Hepatocyte (in vitro differentiated cells): ENCODE results near the gene SMLR1. TPM values are rescaled to one million over a fixed set of nuclear protein-coding genes. Genes with fewer than 3 reads are reported as not detected.

Experiments used
- DNase-seq: peaks from one replicate; pipeline ENCODE4 v3.0.0-alpha.2; 2016; ENCODE audit warnings: low spot score
- H2AFZ ChIP-seq: fragments of 200-600 bp; sonication (generic); 2 replicates; pipeline ENCODE4 v1.6.0; 2016; ENCODE audit warnings: antibody characterized with exemption, mild to moderate bottlenecking
- H3K27ac ChIP-seq: fragments of 200-600 bp; sonication (generic); 2 replicates; pipeline ENCODE4 v1.5.1; 2016; ENCODE audit warnings: mild to moderate bottlenecking
- H3K27me3 ChIP-seq: fragments of 200-600 bp; sonication (generic); 2 replicates; pipeline ENCODE4 v1.6.1; 2016
- H3K36me3 ChIP-seq: fragments of 200-600 bp; sonication (generic); replicated peaks from 2 replicates; pipeline ENCODE4 v1.5.1; 2016; ENCODE audit warnings: low read depth; ENCODE audit not compliant: insufficient read depth
- H3K4me1 ChIP-seq: fragments of 200-600 bp; sonication (generic); 2 replicates; pipeline ENCODE4 v1.5.1; 2016; ENCODE audit warnings: mild to moderate bottlenecking, moderate library complexity; ENCODE audit not compliant: insufficient read depth
- H3K4me2 ChIP-seq: fragments of 200-600 bp; sonication (generic); 2 replicates; pipeline ENCODE4 v1.6.0; 2016
- H3K4me3 ChIP-seq: fragments of 200-600 bp; sonication (generic); 2 replicates; pipeline ENCODE4 v1.5.1; 2016; ENCODE audit warnings: mild to moderate bottlenecking
- H3K79me2 ChIP-seq: fragments of 200-600 bp; sonication (generic); 2 replicates; pipeline ENCODE4 v1.6.0; 2017; ENCODE audit warnings: mild to moderate bottlenecking
- H3K9me2 ChIP-seq: fragments of 200-600 bp; sonication (generic); replicated peaks from 2 replicates; pipeline ENCODE4 v1.6.0; 2017; ENCODE audit warnings: mild to moderate bottlenecking; ENCODE audit not compliant: insufficient read depth
- H3K9me3 ChIP-seq: fragments of 200-600 bp; sonication (generic); 2 replicates; pipeline ENCODE4 v1.5.1; 2016; ENCODE audit warnings: low read depth, mild to moderate bottlenecking
- H4K20me1 ChIP-seq: fragments of 200-600 bp; sonication (generic); 2 replicates; pipeline ENCODE4 v1.6.0; 2016; ENCODE audit warnings: mild to moderate bottlenecking; ENCODE audit not compliant: insufficient read depth, poor library complexity, severe bottlenecking
- CTCF ChIP-seq: fragments of 200-600 bp; sonication (generic); IDR thresholded peaks from 2 replicates; pipeline ENCODE4 v1.5.1; 2016; ENCODE audit warnings: antibody characterized with exemption, mild to moderate bottlenecking; ENCODE audit not compliant: poor library complexity
- EZH2 ChIP-seq: fragments of 200-600 bp; sonication (generic); IDR thresholded peaks from 2 replicates; pipeline ENCODE4 v1.6.1; 2016; ENCODE audit warnings: antibody characterized with exemption, mild to moderate bottlenecking, borderline replicate concordance
- EZH2phosphoT487 ChIP-seq: fragments of 200-600 bp; sonication (generic); IDR thresholded peaks from one replicate; pipeline ENCODE4 v1.6.1; 2018; ENCODE audit warnings: antibody characterized with exemption, mild to moderate bottlenecking, low read depth, moderate library complexity; ENCODE audit not compliant: unreplicated experiment, severe bottlenecking
- WGBS: methylation state at CpG from one replicate; pipeline ENCODE4 v1.1.6; 2016; ENCODE audit warnings: low lambda C conversion rate; ENCODE audit errors: missing lambda C conversion rate; 5-methylcytosine and 5-hydroxymethylcytosine counted together
- polyA plus RNA-seq: library from polyadenylated mRNA; unstranded; fragments of >200 nt; fragmentation: Nextera tagmentation; extraction: Ambion mirVana; gene quantifications from 2 replicates; pipeline ENCODE4 v1.2.1, GENCODE V29; 2016
- total RNA-seq: library from RNA; depleted of rRNA; stranded (reverse); fragments of >200 nt; gene quantifications from 2 replicates; pipeline ENCODE4 v1.2.3, GENCODE V29; 2014

SMLR1 gene
- total and polyA plus RNA-seq, 2 experiments from 2014 or later = 28.9 to 31.0 TPM

- H3K4me1 ChIP-seq = peaks cover 13% of the 10 kb centered on the region
- no peak for DNase-seq
- 82% methylated on average over 11 of the region's 11 CpGs for WGBS
- H3K79me2 ChIP-seq = no peaks in the 10 kb centered on the region
- TF ChIP-seq EZH2 = no peak
- no peak for TF ChIP-seq EZH2phosphoT487
- no peak for TF ChIP-seq CTCF
- H3K4me3 ChIP-seq = no peak overlapping the region
- H4K20me1 ChIP-seq = no peaks in the 10 kb centered on the region
- H2AFZ ChIP-seq = no peak overlapping the region
- no peaks in the 10 kb centered on the region for H3K36me3 ChIP-seq
- no peaks in the 10 kb centered on the region for H3K9me2 ChIP-seq
- H3K4me2 ChIP-seq = no peak overlapping the region
- H3K27ac ChIP-seq = peak overlapping the region; percentile 58
- no peaks in the 10 kb centered on the region for H3K27me3 ChIP-seq
- no peaks in the 10 kb centered on the region for H3K9me3 ChIP-seq
Measured at GRCh38 chr6:130859161-130859867, 32.1 kb downstream of the SMLR1 start.

DNA sequence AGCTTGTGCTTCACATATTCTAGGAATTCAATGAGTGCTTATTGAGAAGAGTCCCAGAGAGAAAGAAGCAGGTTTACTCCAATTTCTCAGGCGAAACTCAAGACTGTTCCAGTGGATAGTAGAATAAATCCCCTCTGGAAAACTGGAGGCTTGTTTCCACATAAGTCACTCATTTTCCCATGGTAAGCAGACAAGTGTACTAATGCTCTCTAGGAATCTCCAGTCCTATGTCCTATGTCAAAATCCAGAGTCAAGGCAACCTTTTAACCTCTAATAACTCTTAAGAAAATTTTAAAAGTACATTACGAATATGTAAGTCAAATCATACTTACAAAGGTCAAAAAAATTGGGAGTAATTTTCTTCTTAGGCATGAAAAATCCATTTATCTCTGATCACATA is 35.2 kb downstream of the SMLR1 start:
- Histone ChIP-seq H3K9me2 (no peaks in the 10 kb centered on the region), H4K20me1 (no peaks in the 10 kb centered on the region), H2AFZ (no peak overlapping the region), H3K79me2 (no peaks in the 10 kb centered on the region), H3K9me3 (no peaks in the 10 kb centered on the region), H3K27ac (no peak overlapping the region), H3K4me1 (peaks cover 13% of the 10 kb centered on the region), H3K36me3 (no peaks in the 10 kb centered on the region), H3K27me3 (no peaks in the 10 kb centered on the region), H3K4me3 (no peak overlapping the region), H3K4me2 (no peak overlapping the region)
- TF ChIP-seq EZH2 (no peak), CTCF (no peak), EZH2phosphoT487 (no peak)
- 96% methylated on average over 2 of the region's 2 CpGs for WGBS
- no peak for DNase-seq

- Histone ChIP-seq H3K79me2 (no peaks in the 10 kb centered on the region), H4K20me1 (no peaks in the 10 kb centered on the region), H3K27me3 (no peaks in the 10 kb centered on the region), H3K4me2 (peak overlapping the region; percentile 43), H3K9me3 (no peaks in the 10 kb centered on the region), H3K4me3 (no peak overlapping the region), H3K9me2 (no peaks in the 10 kb centered on the region), H3K27ac (peak overlapping the region; percentile 46), H3K36me3 (no peaks in the 10 kb centered on the region), H3K4me1 (peaks cover 5% of the 10 kb centered on the region), H2AFZ (no peak overlapping the region)
- TF ChIP-seq CTCF (no peak), EZH2phosphoT487 (no peak), EZH2 (no peak)
- whole genome bisulfite sequencing = 66% methylated on average over 4 of the region's 4 CpGs
- DNase-seq = no peak
Measured at GRCh38 chr6:130863415-130864230, 36.4 kb downstream of the SMLR1 start.
